C4-2B (cell line): ENCODE measurements around the gene DLG2.

Source experiments
- H3K27ac ChIP-seq: fragments of 450-650 bp; 2 replicates; pipeline ENCODE4 v1.5.1; 2017
- CTCF ChIP-seq: fragments of 450-650 bp; conservative IDR thresholded peaks from 2 replicates; pipeline ENCODE4 v1.5.1; 2017; ENCODE audit warnings: mild to moderate bottlenecking
- ZFX ChIP-seq: fragments of 450-650 bp; IDR thresholded peaks from 2 replicates; pipeline ENCODE4 v1.6.1; 2017

The DLG2 gene

GRCh38 chr11:85086504-85087284, 540.5 kb downstream of the DLG2 start:
- H3K27ac ChIP-seq: no peak overlapping the region
- TF ChIP-seq CTCF (no peak), ZFX (no peak)

GRCh38 chr11:85076535-85077330, 550.4 kb downstream of the DLG2 start:
- TF ChIP-seq ZFX (no peak), CTCF (no peak)
- no peak overlapping the region for H3K27ac ChIP-seq

- TF ChIP-seq ZFX (no peak), CTCF (no peak)
- no peak overlapping the region for H3K27ac ChIP-seq
Measured at GRCh38 chr11:85062659-85063058, 564.5 kb downstream of the DLG2 start.

GRCh38 chr11:85052636-85053035, 574.5 kb downstream of the DLG2 start:
- no peak for TF ChIP-seq ZFX
- TF ChIP-seq CTCF: no peak
- no peak overlapping the region for H3K27ac ChIP-seq

GRCh38 chr11:85048801-85049200, 578.3 kb downstream of the DLG2 start:
- TF ChIP-seq ZFX (no peak), CTCF (no peak)
- no peak overlapping the region for H3K27ac ChIP-seq

GRCh38 chr11:85045716-85046115, 581.4 kb downstream of the DLG2 start:
- no peak overlapping the region for H3K27ac ChIP-seq
- TF ChIP-seq CTCF (no peak), ZFX (no peak)

- TF ChIP-seq ZFX (no peak), CTCF (no peak)
- no peak overlapping the region for H3K27ac ChIP-seq
Measured at GRCh38 chr11:85044911-85045310, 582.2 kb downstream of the DLG2 start.
